Parathyroid adenoma (tissue), 2 donors: ENCODE data around the gene SSBP2.
"Not testable (repeated sequence)": the region's sequence is repeated elsewhere in the genome, so short reads cannot be mapped to it uniquely, and the experiment has no call there.

Experiments
- H2AFZ ChIP-seq: fragments of 300-600 bp; sonication (generic); one replicate; pipeline ENCODE4 v1.7.0; 2017; ENCODE audit warnings: antibody characterized with exemption, mild to moderate bottlenecking
- H3K27ac ChIP-seq: fragments of 300-600 bp; sonication (generic); one replicate; pipeline ENCODE4 v1.7.0; 2017
- H3K27me3 ChIP-seq: fragments of 300-600 bp; sonication (generic); one replicate; pipeline ENCODE4 v1.7.0; 2017; ENCODE audit warnings: low read length; ENCODE audit not compliant: control insufficient read depth, insufficient read depth
- H3K36me3 ChIP-seq: fragments of 300-600 bp; sonication (generic); one replicate; pipeline ENCODE4 v1.7.0; 2017; ENCODE audit warnings: low read length; ENCODE audit not compliant: control insufficient read depth, insufficient read depth
- H3K4me1 ChIP-seq: fragments of 300-600 bp; sonication (generic); one replicate; pipeline ENCODE4 v1.7.0; 2017; ENCODE audit warnings: control low read depth
- H3K4me2 ChIP-seq: fragments of 300-600 bp; sonication (generic); one replicate; pipeline ENCODE4 v1.7.0; 2017; ENCODE audit warnings: low read length
- H3K4me3 ChIP-seq: fragments of 300-600 bp; sonication (generic); one replicate; pipeline ENCODE4 v1.7.0; 2017; ENCODE audit warnings: low read depth, low read length
- H3K79me2 ChIP-seq: fragments of 300-600 bp; sonication (generic); one replicate; pipeline ENCODE4 v1.7.0; 2017; ENCODE audit warnings: control low read depth
- H3K9ac ChIP-seq: fragments of 300-600 bp; sonication (generic); one replicate; pipeline ENCODE4 v1.7.0; 2017; ENCODE audit warnings: mild to moderate bottlenecking
- H3K9me3 ChIP-seq: fragments of 300-600 bp; sonication (generic); one replicate; pipeline ENCODE4 v1.7.0; 2017; ENCODE audit warnings: low read length; ENCODE audit not compliant: control insufficient read depth
- CTCF ChIP-seq: fragments of 300-600 bp; sonication (generic); IDR thresholded peaks from one replicate; pipeline ENCODE4 v1.7.0; 2017; ENCODE audit warnings: antibody characterized with exemption, mild to moderate bottlenecking
- donor health status: primary hyperparathyroidism.

SSBP2 gene

GRCh38 chr5:81605299-81605698, 145.6 kb downstream of the SSBP2 start:
- Histone ChIP-seq H3K27me3 (no peaks in the 10 kb centered on the region), H3K9ac (no peak overlapping the region), H3K9me3 (no peaks in the 10 kb centered on the region), H3K27ac (no peak overlapping the region), H3K36me3 (no peaks in the 10 kb centered on the region), H2AFZ (no peak overlapping the region), H3K4me2 (no peak overlapping the region), H3K4me1 (no peaks in the 10 kb centered on the region), H3K79me2 (peaks cover 2% of the 10 kb centered on the region), H3K4me3 (no peak overlapping the region)
- TF ChIP-seq CTCF = no peak

GRCh38 chr5:81604193-81604592, 146.7 kb downstream of the SSBP2 start:
- no peak overlapping the region for H3K9ac ChIP-seq

GRCh38 chr5:81601919-81602318, 149.0 kb downstream of the SSBP2 start:
- no peak overlapping the region for H2AFZ ChIP-seq
- no peak for TF ChIP-seq CTCF
- no peak overlapping the region for H3K4me3 ChIP-seq
- H3K27ac ChIP-seq = no peak overlapping the region
- H3K9ac ChIP-seq = no peak overlapping the region
- peaks cover 5% of the 10 kb centered on the region for H3K79me2 ChIP-seq
- no peaks in the 10 kb centered on the region for H3K27me3 ChIP-seq
- H3K36me3 ChIP-seq = no peaks in the 10 kb centered on the region
- H3K9me3 ChIP-seq = no peaks in the 10 kb centered on the region
- H3K4me2 ChIP-seq = no peak overlapping the region
- H3K4me1 ChIP-seq = no peaks in the 10 kb centered on the region

More at GRCh38 chr5:81604193-81604592, 146.7 kb downstream of the SSBP2 start:
- Histone ChIP-seq H3K79me2 (no peaks in the 10 kb centered on the region), H3K4me3 (no peak overlapping the region), H3K4me2 (no peak overlapping the region), H3K36me3 (no peaks in the 10 kb centered on the region), H3K27ac (no peak overlapping the region), H3K9me3 (no peaks in the 10 kb centered on the region), H3K4me1 (no peaks in the 10 kb centered on the region), H3K27me3 (no peaks in the 10 kb centered on the region), H2AFZ (no peak overlapping the region)
- no peak for TF ChIP-seq CTCF

- peaks cover 15% of the 10 kb centered on the region for H3K79me2 ChIP-seq
- H2AFZ ChIP-seq, H3K9me3 ChIP-seq, H3K27me3 ChIP-seq, H3K4me1 ChIP-seq, H3K4me2 ChIP-seq, H3K27ac ChIP-seq, H3K9ac ChIP-seq, H3K4me3 ChIP-seq, H3K36me3 ChIP-seq: not testable (repeated sequence)
These were observed 158.8 kb downstream of the SSBP2 start for GRCh38 chr5:81592085-81592484.

GRCh38 chr5:81590498-81591384, 160.2 kb downstream of the SSBP2 start:
- Histone ChIP-seq H2AFZ (no peak overlapping the region), H3K27ac (no peak overlapping the region)
- no peak for TF ChIP-seq CTCF

More at GRCh38 chr5:81590498-81591384, 160.2 kb downstream of the SSBP2 start:
- Histone ChIP-seq H3K9ac (no peak overlapping the region), H3K36me3 (no peaks in the 10 kb centered on the region), H3K4me2 (no peak overlapping the region), H3K4me1 (peaks cover 6% of the 10 kb centered on the region), H3K27me3 (no peaks in the 10 kb centered on the region), H3K9me3 (no peaks in the 10 kb centered on the region), H3K79me2 (peaks cover 15% of the 10 kb centered on the region), H3K4me3 (no peak overlapping the region)
